ENCODE measurements around the gene GRB10. TPM values are rescaled to one million over a fixed set of nuclear protein-coding genes. Genes with fewer than 3 reads are reported as not detected.

GRB10 gene
- total and polyA plus RNA-seq, 4 experiments from 2014 or later: 0.83 to 7.7 (median 5.0) TPM

- H3K36me3 Mint-ChIP-seq: peaks cover 4 to 12% of the 10 kb centered on the region in 2 donors
- H3K9me3 ChIP-seq (ENCODE audit: control insufficient read depth in 1 of 2, low read length in 2 of 2): no peaks in the 10 kb centered on the region
- H3K27me3 ChIP-seq (ENCODE audit: insufficient read depth, low read length): no peaks in the 10 kb centered on the region
- H3K4me3 Mint-ChIP-seq: no peak overlapping the region
- CTCF ChIA-PET (ENCODE audit: partially characterized antibody): interaction anchor here (1.1 to 13.7 kb wide), 4 partner anchors 14 to 147 kb away, joined by 3 to 154 read pairs (median 10); no protein-coding TSS in a partner anchor
- POLR2A ChIA-PET (ENCODE audit: partially characterized antibody): no interaction called here
- no peak overlapping the region for H3K27ac Mint-ChIP-seq
- no peak overlapping the region for H3K4me3 ChIP-seq (ENCODE audit: low read length in 2 of 2)
- H3K4me1 Mint-ChIP-seq: peaks cover 0 to 7% (median 5%) of the 10 kb centered on the region in 4 donors
- no peaks in the 10 kb centered on the region for H3K36me3 ChIP-seq (ENCODE audit: insufficient read depth, low read length)
- intact Hi-C loops (cut with micrococcal nuclease): loop anchor here (10.0 kb wide), 1 partner anchor 447 kb away; no protein-coding TSS in a partner anchor
- H3K27me3 Mint-ChIP-seq: peaks cover 0 to 2% of the 10 kb centered on the region in 2 donors
- DNase-seq: no peak
- no peak overlapping the region for H3K27ac ChIP-seq (ENCODE audit: low read depth, low read length)
- H3K4me1 ChIP-seq (ENCODE audit: insufficient read depth, low read length): no peaks in the 10 kb centered on the region
- no peaks in the 10 kb centered on the region for H3K9me3 Mint-ChIP-seq
Measured at GRCh38 chr7:50618281-50618680, 164.4 kb downstream of the GRB10 start.

- CTCF ChIA-PET (ENCODE audit: partially characterized antibody): interaction anchor here (0.8 to 13.7 kb wide), 9 partner anchors 8 to 547 kb away, joined by 3 to 154 read pairs (median 10); partner anchors contain the start of gene ZPBP
- intact Hi-C loops (cut with micrococcal nuclease): loop anchor here (2.0 to 10.0 kb wide), 2 partner anchors 63 to 449 kb away; no protein-coding TSS in a partner anchor
- Histone ChIP-seq H3K27ac (ENCODE audit: low read depth, low read length) (no peak overlapping the region), H3K4me3 (ENCODE audit: low read length in 2 of 2) (no peak overlapping the region), H3K4me1 (ENCODE audit: insufficient read depth, low read length) (peaks cover 16% of the 10 kb centered on the region), H3K9me3 (ENCODE audit: control insufficient read depth in 1 of 2, low read length in 2 of 2) (no peaks in the 10 kb centered on the region), H3K36me3 (ENCODE audit: insufficient read depth, low read length) (no peaks in the 10 kb centered on the region), H3K27me3 (ENCODE audit: insufficient read depth, low read length) (no peaks in the 10 kb centered on the region)
- peaks cover 11 to 19% of the 10 kb centered on the region in 2 donors for H3K36me3 Mint-ChIP-seq
- H3K4me3 Mint-ChIP-seq: no peak overlapping the region
- H3K4me1 Mint-ChIP-seq: peaks cover 9 to 24% (median 21%) of the 10 kb centered on the region in 4 donors
- DNase-seq: no peak
- no peaks in the 10 kb centered on the region for H3K27me3 Mint-ChIP-seq
- peaks cover 0 to 6% (median under 1%) of the 10 kb centered on the region in 8 donors for H3K9me3 Mint-ChIP-seq
- POLR2A ChIA-PET (ENCODE audit: partially characterized antibody): interaction anchor here (0.7 to 0.8 kb wide), 2 partner anchors 47 to 48 kb away, joined by 3 to 4 read pairs; no protein-coding TSS in a partner anchor
- no peak overlapping the region for H3K27ac Mint-ChIP-seq
Measured at GRCh38 chr7:50615519-50616080, 167.1 kb downstream of the GRB10 start.

- Histone ChIP-seq H3K27ac (ENCODE audit: low read depth, low read length) (no peak overlapping the region), H3K27me3 (ENCODE audit: insufficient read depth, low read length) (no peaks in the 10 kb centered on the region), H3K4me3 (ENCODE audit: low read length in 2 of 2) (no peak overlapping the region), H3K4me1 (ENCODE audit: insufficient read depth, low read length) (peaks cover 23% of the 10 kb centered on the region), H3K36me3 (ENCODE audit: insufficient read depth, low read length) (no peaks in the 10 kb centered on the region), H3K9me3 (ENCODE audit: control insufficient read depth in 1 of 2, low read length in 2 of 2) (no peaks in the 10 kb centered on the region)
- ChIA-PET POLR2A (ENCODE audit: partially characterized antibody) (interaction anchor here (0.7 to 0.8 kb wide), 2 partner anchors 48 to 49 kb away, joined by 3 to 4 read pairs; no protein-coding TSS in a partner anchor), CTCF (ENCODE audit: partially characterized antibody) (interaction anchor here (0.8 to 13.7 kb wide), 13 partner anchors 9 to 548 kb away, joined by 3 to 154 read pairs (median 4); partner anchors contain the start of gene ZPBP)
- peaks cover 16 to 30% (median 28%) of the 10 kb centered on the region in 4 donors for H3K4me1 Mint-ChIP-seq
- H3K27ac Mint-ChIP-seq: peak overlapping the region in 4 of 7 donors; percentile 31 to 76 (median 40)
- DNase-seq: peak in 2 of 5 donors; percentile 2 to 10
- peaks cover 3 to 13% (median 7%) of the 10 kb centered on the region in 8 donors for H3K9me3 Mint-ChIP-seq
- H3K27me3 Mint-ChIP-seq: no peaks in the 10 kb centered on the region
- peaks cover 17 to 26% of the 10 kb centered on the region in 2 donors for H3K36me3 Mint-ChIP-seq
- no peak overlapping the region for H3K4me3 Mint-ChIP-seq
- intact Hi-C loops (cut with micrococcal nuclease): loop anchor here (1.0 to 10.0 kb wide), 4 partner anchors 47 to 450 kb away; no protein-coding TSS in a partner anchor
Measured at GRCh38 chr7:50614721-50615518, 167.8 kb downstream of the GRB10 start.

DNA sequence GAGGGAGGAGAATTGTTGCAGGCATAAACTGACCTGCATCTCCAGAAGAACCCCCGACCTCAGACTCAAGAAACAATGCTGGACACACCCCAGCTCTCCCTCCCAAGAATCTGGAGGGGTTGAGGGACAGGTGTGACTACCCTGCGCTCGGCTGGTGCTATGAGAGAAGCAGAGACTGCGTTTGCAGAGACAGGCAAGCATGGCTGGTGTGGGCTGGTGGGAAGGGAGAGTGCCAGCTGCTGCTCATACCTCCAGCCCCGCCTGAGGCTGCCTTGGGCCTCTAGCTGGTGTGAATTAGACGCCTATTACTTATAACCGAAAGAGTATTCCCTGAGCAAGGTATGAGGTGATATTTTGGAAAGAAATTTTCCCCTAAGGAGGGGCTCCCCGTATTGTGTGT, 169.2 kb downstream of the GRB10 start:
- Histone ChIP-seq H3K4me3 (ENCODE audit: low read length in 2 of 2) (no peak overlapping the region), H3K36me3 (ENCODE audit: insufficient read depth, low read length) (no peaks in the 10 kb centered on the region), H3K27ac (ENCODE audit: low read depth, low read length) (no peak overlapping the region), H3K27me3 (ENCODE audit: insufficient read depth, low read length) (no peaks in the 10 kb centered on the region), H3K4me1 (ENCODE audit: insufficient read depth, low read length) (peaks cover 36% of the 10 kb centered on the region), H3K9me3 (ENCODE audit: control insufficient read depth in 1 of 2, low read length in 2 of 2) (no peaks in the 10 kb centered on the region)
- intact Hi-C loops (cut with micrococcal nuclease): loop anchor here (5.0 to 10.0 kb wide), 2 partner anchors 49 to 451 kb away; no protein-coding TSS in a partner anchor
- peak overlapping the region in 1 of 8 donors; percentile 15 for H3K4me3 Mint-ChIP-seq
- POLR2A ChIA-PET (ENCODE audit: partially characterized antibody): no interaction called here
- peaks cover 13 to 31% of the 10 kb centered on the region in 2 donors for H3K36me3 Mint-ChIP-seq
- no peak for DNase-seq
- CTCF ChIA-PET (ENCODE audit: partially characterized antibody): interaction anchor here (1.2 to 13.7 kb wide), 4 partner anchors 13 to 146 kb away, joined by 3 to 154 read pairs (median 22); no protein-coding TSS in a partner anchor
- H3K4me1 Mint-ChIP-seq: peaks cover 19 to 41% (median 33%) of the 10 kb centered on the region in 4 donors
- no peaks in the 10 kb centered on the region for H3K27me3 Mint-ChIP-seq
- H3K27ac Mint-ChIP-seq: peak overlapping the region in 1 of 7 donors; percentile 12
- H3K9me3 Mint-ChIP-seq: peaks cover 3 to 27% (median 16%) of the 10 kb centered on the region in 8 donors

GRCh38 chr7:50612704-50613103, 170.0 kb downstream of the GRB10 start:
- no peak for DNase-seq
- peaks cover 3 to 35% (median 24%) of the 10 kb centered on the region in 8 donors for H3K9me3 Mint-ChIP-seq
- Histone ChIP-seq H3K27me3 (ENCODE audit: insufficient read depth, low read length) (no peaks in the 10 kb centered on the region), H3K4me1 (ENCODE audit: insufficient read depth, low read length) (peaks cover 44% of the 10 kb centered on the region), H3K36me3 (ENCODE audit: insufficient read depth, low read length) (no peaks in the 10 kb centered on the region), H3K9me3 (ENCODE audit: control insufficient read depth in 1 of 2, low read length in 2 of 2) (no peaks in the 10 kb centered on the region), H3K4me3 (ENCODE audit: low read length in 2 of 2) (no peak overlapping the region), H3K27ac (ENCODE audit: low read depth, low read length) (no peak overlapping the region)
- no peak overlapping the region for H3K4me3 Mint-ChIP-seq
- H3K27me3 Mint-ChIP-seq: no peaks in the 10 kb centered on the region
- ChIA-PET POLR2A (ENCODE audit: partially characterized antibody) (no interaction called here), CTCF (ENCODE audit: partially characterized antibody) (interaction anchor here (0.6 to 13.7 kb wide), 6 partner anchors 17 to 548 kb away, joined by 3 to 154 read pairs (median 14); no protein-coding TSS in a partner anchor)
- peaks cover 21 to 38% of the 10 kb centered on the region in 2 donors for H3K36me3 Mint-ChIP-seq
- intact Hi-C loops (cut with micrococcal nuclease): loop anchor here (5.0 to 10.0 kb wide), 2 partner anchors 50 to 452 kb away; no protein-coding TSS in a partner anchor
- H3K4me1 Mint-ChIP-seq: peaks cover 27 to 48% (median 40%) of the 10 kb centered on the region in 4 donors
- peak overlapping the region in 5 of 7 donors; percentile 7 to 61 (median 26) for H3K27ac Mint-ChIP-seq

DNA sequence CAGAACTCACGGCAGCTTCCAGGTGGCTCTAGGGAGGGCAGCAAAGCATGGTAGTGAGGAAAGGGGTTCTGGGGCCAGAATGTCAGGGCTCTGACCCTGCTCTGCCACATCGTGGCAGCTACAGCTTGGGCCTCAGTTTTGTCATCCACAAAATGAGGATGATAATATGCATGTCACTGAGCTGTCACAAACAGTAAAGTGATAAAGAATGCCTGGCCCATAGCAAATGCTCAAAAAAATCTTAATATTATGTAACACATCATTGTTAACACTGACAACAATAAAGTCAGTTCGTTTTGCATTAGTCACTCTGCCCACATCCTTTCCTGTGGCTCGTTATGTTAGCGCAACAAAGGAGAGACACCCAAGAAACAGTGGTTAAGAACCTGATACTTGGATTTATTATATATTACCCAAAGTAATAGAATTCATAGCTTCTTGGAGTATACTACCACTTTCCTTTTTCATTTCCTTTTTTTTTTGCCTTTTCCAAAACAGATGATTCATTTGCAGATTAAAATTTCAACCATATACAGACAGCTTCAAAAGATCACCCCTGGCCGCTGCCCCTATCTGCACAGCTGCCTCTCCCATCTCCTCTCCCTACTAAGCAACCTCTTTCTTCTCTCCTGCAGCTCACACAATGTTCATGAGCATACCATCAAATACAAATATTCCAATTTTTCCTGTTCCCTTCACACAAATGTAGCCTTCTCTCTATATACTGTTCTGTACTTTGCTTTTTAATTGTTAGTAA, 172.0 kb downstream of the GRB10 start:
- Histone ChIP-seq H3K4me1 (ENCODE audit: insufficient read depth, low read length) (peaks cover 48% of the 10 kb centered on the region), H3K36me3 (ENCODE audit: insufficient read depth, low read length) (no peaks in the 10 kb centered on the region), H3K9me3 (ENCODE audit: control insufficient read depth in 1 of 2, low read length in 2 of 2) (no peaks in the 10 kb centered on the region), H3K27ac (ENCODE audit: low read depth, low read length) (peak overlapping the region; percentile 31), H3K4me3 (ENCODE audit: low read length in 2 of 2) (peak overlapping the region in 1 of 2 donors; percentile 9), H3K27me3 (ENCODE audit: insufficient read depth, low read length) (no peaks in the 10 kb centered on the region)
- peaks cover 5 to 38% (median 27%) of the 10 kb centered on the region in 8 donors for H3K9me3 Mint-ChIP-seq
- peak overlapping the region in 7 of 8 donors; percentile 17 to 76 (median 63) for H3K4me3 Mint-ChIP-seq
- ChIA-PET POLR2A (ENCODE audit: partially characterized antibody) (interaction anchor here (0.7 to 2.7 kb wide), 5 partner anchors 22 to 338 kb away, joined by 3 to 11 read pairs (median 4); no protein-coding TSS in a partner anchor), CTCF (ENCODE audit: partially characterized antibody) (interaction anchor here (0.9 to 13.7 kb wide), 8 partner anchors 15 to 143 kb away, joined by 3 to 154 read pairs (median 4); no protein-coding TSS in a partner anchor)
- no peaks in the 10 kb centered on the region for H3K27me3 Mint-ChIP-seq
- H3K36me3 Mint-ChIP-seq: peaks cover 30 to 48% of the 10 kb centered on the region in 2 donors
- DNase-seq: peak; percentile 61 to 79 (median 74)
- intact Hi-C loops (cut with micrococcal nuclease): loop anchor here (1.0 to 10.0 kb wide), 3 partner anchors 23 to 454 kb away; no protein-coding TSS in a partner anchor
- peaks cover 34 to 54% (median 45%) of the 10 kb centered on the region in 4 donors for H3K4me1 Mint-ChIP-seq
- H3K27ac Mint-ChIP-seq: peak overlapping the region; percentile 54 to 94 (median 86)
